ENCODE measurements around the gene LMF1.

Gene LMF1

GRCh38 chr16:1002399-1003166, 31.8 kb upstream of the LMF1 start:
- DNase-seq: peak; percentile 91

GRCh38 chr16:1001096-1001495, 30.3 kb upstream of the LMF1 start:
- DNase-seq: no peak

- no peak for DNase-seq
Observed at GRCh38 chr16:1000608-1001007, 29.8 kb upstream of the LMF1 start.

DNA sequence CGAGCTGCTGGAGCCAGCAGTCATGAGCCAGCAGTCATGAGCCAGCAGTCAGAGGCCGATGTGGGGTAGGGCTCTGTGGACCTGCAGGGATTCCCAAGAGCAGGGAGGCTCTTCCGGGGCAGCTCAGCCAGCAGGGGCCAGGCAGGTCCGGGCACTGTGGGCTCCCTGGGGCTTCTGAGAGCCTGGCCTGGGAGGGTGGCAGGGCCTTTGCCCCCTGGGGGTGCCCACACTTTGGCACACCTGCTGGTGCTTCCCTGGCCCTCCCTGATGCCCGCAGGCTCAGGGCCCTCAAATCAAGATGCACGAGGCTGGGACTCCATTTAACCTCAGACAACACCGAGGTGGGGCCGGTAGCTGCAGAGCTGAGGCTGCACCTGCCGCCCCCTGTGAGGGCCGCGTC, 28.9 kb upstream of the LMF1 start:
- DNase-seq: no peak

- DNase-seq: no peak
Observed at GRCh38 chr16:998615-999014, 27.8 kb upstream of the LMF1 start.

- no peak for DNase-seq
Observed at GRCh38 chr16:998211-998610, 27.4 kb upstream of the LMF1 start.

DNA sequence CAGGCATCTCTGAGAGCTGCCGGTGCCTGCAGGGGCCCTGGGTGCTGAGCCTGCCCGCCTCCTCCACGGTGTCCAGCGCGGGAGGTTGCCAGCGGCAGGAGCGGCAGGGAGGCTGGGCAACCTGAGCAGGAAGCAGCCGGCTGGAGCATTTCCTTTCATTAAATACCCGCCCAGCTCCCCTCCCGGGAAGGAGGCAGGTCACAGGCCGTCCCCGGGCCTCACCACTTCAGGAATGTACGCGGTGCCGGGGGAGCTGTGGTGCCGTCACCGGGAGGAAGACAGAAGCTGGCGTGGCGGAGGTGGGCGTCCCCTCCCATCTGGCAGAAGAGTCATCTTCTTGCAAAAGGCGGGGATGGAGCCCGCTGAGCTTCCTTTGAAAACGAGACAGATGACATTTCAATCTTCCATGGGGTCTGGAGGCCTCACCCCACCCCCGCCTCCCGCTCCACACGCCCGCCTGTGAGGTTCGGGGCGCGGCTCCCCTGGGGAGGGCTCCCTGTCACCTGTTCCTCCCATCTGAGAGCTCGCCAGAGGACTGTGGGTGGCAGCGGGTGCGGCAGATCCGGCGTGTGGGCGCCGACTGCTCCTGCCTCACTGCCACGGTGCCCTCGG, 26.8 kb upstream of the LMF1 start:
- peak; percentile 64 for DNase-seq

GRCh38 chr16:996681-997080, 25.9 kb upstream of the LMF1 start:
- DNase-seq: no peak

- DNase-seq: no peak
Observed at GRCh38 chr16:995783-996182, 25.0 kb upstream of the LMF1 start.

GRCh38 chr16:995087-995486, 24.3 kb upstream of the LMF1 start:
- no peak for DNase-seq

- no peak for DNase-seq
Observed at GRCh38 chr16:993731-994130, 22.9 kb upstream of the LMF1 start.

GRCh38 chr16:991773-992172, 21.0 kb upstream of the LMF1 start:
- DNase-seq: no peak

DNA sequence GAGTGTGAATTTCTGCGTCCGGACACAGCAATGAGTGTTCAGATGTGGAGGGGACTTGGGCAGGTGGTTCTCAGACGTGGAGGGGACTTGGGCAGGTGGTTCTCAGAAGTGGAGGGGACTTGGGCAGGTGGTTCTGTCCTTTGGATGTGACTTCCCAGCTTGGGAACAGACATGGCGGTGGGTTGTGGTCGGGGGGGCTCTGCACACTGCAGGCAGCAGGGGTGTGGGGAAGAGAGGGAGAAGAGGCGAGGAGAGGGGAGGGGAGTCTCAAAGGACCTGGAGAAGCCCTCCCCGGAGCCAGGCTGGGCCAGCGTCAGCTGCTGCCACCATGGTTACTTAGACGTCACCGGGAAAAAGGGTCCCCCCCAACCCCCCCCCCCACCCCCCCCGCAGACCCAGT, 20.6 kb upstream of the LMF1 start:
- no peak for DNase-seq

GRCh38 chr16:990516-991291, 19.9 kb upstream of the LMF1 start:
- DNase-seq: no peak

DNA sequence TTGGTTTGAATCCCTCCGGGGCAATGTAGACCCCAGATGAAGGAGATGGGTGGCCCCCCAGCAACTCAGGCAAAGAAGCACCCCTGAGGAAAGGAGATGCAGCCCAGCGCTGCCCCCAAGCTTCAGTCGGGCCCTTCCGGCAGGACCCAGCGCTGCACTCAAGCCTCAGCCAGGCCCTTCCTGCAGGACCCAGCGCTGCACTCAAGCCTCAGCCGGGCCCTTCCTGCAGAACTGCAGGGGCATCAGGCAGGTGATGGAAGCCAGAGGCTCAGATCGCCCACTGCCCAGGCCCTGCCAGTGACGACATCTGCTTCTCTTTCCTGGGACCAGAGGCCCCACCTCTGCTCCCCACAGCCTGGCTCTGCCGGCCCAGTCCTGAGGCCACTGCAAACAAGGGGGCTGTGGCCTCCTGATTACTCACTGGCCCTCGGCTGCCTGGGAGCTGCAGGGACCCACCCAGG, 18.6 kb upstream of the LMF1 start:
- DNase-seq: no peak

GRCh38 chr16:988471-989353, 17.9 kb upstream of the LMF1 start:
- no peak for DNase-seq

GRCh38 chr16:987906-988305, 17.1 kb upstream of the LMF1 start:
- DNase-seq: no peak

DNA sequence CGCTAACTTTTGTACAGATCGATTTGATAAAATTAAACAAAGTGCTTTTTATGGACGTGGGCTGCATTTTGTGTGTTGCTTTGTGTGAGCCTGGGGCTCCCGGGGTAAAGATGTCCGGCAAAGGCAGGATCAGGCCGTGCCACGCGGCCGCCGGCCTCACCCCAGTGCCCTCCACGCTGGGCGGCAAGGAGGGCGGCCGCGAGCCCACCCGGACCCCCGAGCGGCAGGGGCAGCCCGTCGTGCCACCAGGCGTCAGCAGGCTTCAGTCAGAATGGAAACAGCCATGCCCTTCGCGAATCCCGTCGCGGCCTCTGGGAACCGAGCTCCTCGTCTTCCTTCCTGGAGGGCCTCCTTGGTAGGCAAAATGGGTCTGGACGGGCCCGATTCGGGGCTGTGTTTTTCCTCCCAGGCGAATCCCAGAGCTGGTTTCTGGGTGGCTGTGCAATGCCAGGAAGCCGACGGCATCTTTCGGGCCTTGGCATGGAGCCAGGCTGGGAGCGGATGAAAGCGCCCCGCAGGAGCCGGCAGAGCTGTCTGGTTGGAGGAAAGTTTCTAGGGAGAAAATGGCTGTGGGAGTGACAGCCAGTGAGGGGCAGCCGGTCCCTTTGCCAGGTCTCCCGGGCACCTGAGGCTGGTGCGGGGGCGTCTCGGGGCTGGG, 16.3 kb upstream of the LMF1 start:
- DNase-seq: no peak

GRCh38 chr16:986411-986810, 15.6 kb upstream of the LMF1 start:
- no peak for DNase-seq

GRCh38 chr16:985646-986400, 15.0 kb upstream of the LMF1 start:
- no peak for DNase-seq

All from T1000 (cell line).